ENCODE data around the gene FOXQ1. TPM values are rescaled to one million over a fixed set of nuclear protein-coding genes. Genes with fewer than 3 reads are reported as not detected.

FOXQ1 gene
- total and polyA plus RNA-seq, 9 of the 15 experiments (the other 6 are each of a cell fraction or from before 2014, with no cell fraction given): not detected

GRCh38 chr6:1312473-1313367 is 822 bp downstream of the FOXQ1 start:
- in situ Hi-C loops (cut with MboI): no loop called here

More at GRCh38 chr6:1312473-1313367, 822 bp downstream of the FOXQ1 start:
- BruUV-seq (replicated peaks): no TSS peak
- Histone ChIP-seq H3K9me1 (ENCODE audit: control insufficient read depth, insufficient read depth, low read length) (no peaks in the 10 kb centered on the region), H3K4me1 (replicated peaks in 1 of 2; ENCODE audit: control insufficient read depth in 2 of 2, insufficient read depth in 2 of 2, low read length in 2 of 2) (no peaks in the 10 kb centered on the region; a peak in 2 of 5 replicates), H2AFZ (ENCODE audit: low read depth, low read length) (no peak overlapping the region), H3K9me3 (replicated peaks; ENCODE audit: control insufficient read depth, insufficient read depth, low read depth, low read length) (no peaks in the 10 kb centered on the region), H3K4me3 (no peak overlapping the region), H3K27ac (ENCODE audit: extremely low read depth, low read depth, low read length) (no peak overlapping the region), H3K36me3 (ENCODE audit: control insufficient read depth, insufficient read depth, low read length) (no peaks in the 10 kb centered on the region), H3K79me2 (ENCODE audit: control insufficient read depth, insufficient read depth, low read length) (no peaks in the 10 kb centered on the region), H3K27me3 (ENCODE audit: control insufficient read depth in 2 of 2, insufficient read depth in 2 of 2, low read length in 2 of 2) (no peaks in the 10 kb centered on the region), H4K20me1 (replicated peaks; ENCODE audit: control insufficient read depth, insufficient read depth, low read length) (no peaks in the 10 kb centered on the region), H3K9ac (ENCODE audit: insufficient read depth in 1 of 2, low read depth in 2 of 2, low read length in 2 of 2) (no peak overlapping the region), H3K4me2 (ENCODE audit: insufficient read depth, low read length) (no peak overlapping the region)
- DNase-seq (ENCODE audit: extremely low read depth in 1 of 4, low spot score in 3 of 4) (no peak), FAIRE-seq (no peak), ATAC-seq (no peak)
- ChIA-PET POLR2A (no interaction called here), CTCF (ENCODE audit: low intra/inter-chr PET ratio) (no interaction called here)
- intact Hi-C loops (cut with micrococcal nuclease): no loop called here
- WGBS (ENCODE audit: insufficient coverage, low coverage, missing lambda C conversion rate): 78% methylated on average over 44 of the region's 109 CpGs
- no peak for TF ChIP-seq RBM14 (IDR thresholded peaks at IDR 0.05; ENCODE audit: borderline replicate concordance, insufficient read depth, low read depth, low read length)
- TF ChIP-seq ZNF280B (CRISPR knock-in tag; IDR thresholded peaks at IDR 0.05): no peak

Measured in K562 (cell line).